H1 (cell line): Measurements from ENCODE around the gene CYBA. TPM values are rescaled to one million over a fixed set of nuclear protein-coding genes. Genes with fewer than 3 reads are reported as not detected.

ENCODE experiments used
- CTCF ChIA-PET: fragments of 300-600 bp; sonication (Branson Sonifier 250); formaldehyde crosslinking; loops from one replicate; lab custom pipeline; 2021; ENCODE audit not compliant: partially characterized antibody; lab: Charles Lee
- POLR2A ChIA-PET: fragments of 300-600 bp; sonication (Branson Sonifier 250); formaldehyde crosslinking; loops from one replicate; lab custom pipeline; 2021; ENCODE audit warnings: inconsistent platforms; ENCODE audit not compliant: partially characterized antibody; lab: Charles Lee
- DNase-seq, 2 experiments: peaks; one replicate each; pipeline versions ENCODE4 v3.0.0 to v3.0.0-alpha.2; 2010 to 2022; ENCODE audit warnings: low spot score in 2 of 2, low read depth in 1 of 2, mixed read lengths in 1 of 2
- FAIRE-seq: peaks from 2 replicates; lab custom pipeline; 2011; peaks lifted over from hg19 to GRCh38; lab: Jason Lieb, UNC
- H2AFZ ChIP-seq: 2 replicates; pipeline ENCODE4 v1.8.1; 2012; ENCODE audit warnings: low read length, inconsistent platforms
- H2AK5ac ChIP-seq: 2 replicates; pipeline ENCODE4 v1.6.1; 2013; ENCODE audit warnings: low read depth, low read length
- H2BK120ac ChIP-seq: replicated peaks from 2 replicates; pipeline ENCODE3; 2013; ENCODE audit warnings: low read depth, low read length, inconsistent platforms
- H2BK12ac ChIP-seq: 2 replicates; pipeline ENCODE4 v1.6.1; 2013; ENCODE audit warnings: low read depth, low read length
- H2BK15ac ChIP-seq: 2 replicates; pipeline ENCODE4 v1.6.1; 2013; ENCODE audit warnings: low read length
- H2BK20ac ChIP-seq: 2 replicates; pipeline ENCODE4 v1.6.1; 2013; ENCODE audit warnings: low read length
- H2BK5ac ChIP-seq: 2 replicates; pipeline ENCODE4 v1.6.1; 2013; ENCODE audit warnings: low read depth, low read length
- H3K14ac ChIP-seq: 2 replicates; pipeline ENCODE4 v1.6.1; 2013; ENCODE audit warnings: inconsistent platforms; ENCODE audit not compliant: insufficient read length
- H3K18ac ChIP-seq: 2 replicates; pipeline ENCODE4 v1.6.1; 2013; ENCODE audit warnings: low read length; ENCODE audit errors: extremely low read depth
- H3K23ac ChIP-seq: 2 replicates; pipeline ENCODE4 v1.6.1; 2013; ENCODE audit warnings: inconsistent platforms; ENCODE audit not compliant: insufficient read length
- H3K23me2 ChIP-seq: 2 replicates; pipeline ENCODE4 v1.6.1; 2013; ENCODE audit warnings: low read depth, low read length
- H3K27ac ChIP-seq: 2 replicates; pipeline ENCODE4 v1.6.1; 2011; ENCODE audit warnings: low read depth, low read length, inconsistent platforms
- H3K27me3 ChIP-seq, 4 experiments: replicated peaks in 1 of 4; 1 replicate in 1 of 4; 2 replicates in 3 of 4; pipeline versions ENCODE4 v1.6.1 to v1.8.1; 2011 to 2013; ENCODE audit warnings: low read length in 3 of 4, mild to moderate bottlenecking in 3 of 4, inconsistent platforms in 2 of 4, mixed read lengths in 2 of 4, moderate library complexity in 1 of 4; ENCODE audit not compliant: control insufficient read depth in 3 of 4, insufficient read depth in 3 of 4; ENCODE audit errors: extremely low read depth in 1 of 4
- H3K36me3 ChIP-seq, 4 experiments: 2 replicates each; pipeline versions ENCODE4 v1.6.1 to v1.8.1; 2011 to 2013; ENCODE audit warnings: mild to moderate bottlenecking in 4 of 4, low read length in 3 of 4, moderate library complexity in 2 of 4, control low read depth in 1 of 4, inconsistent platforms in 1 of 4; ENCODE audit not compliant: insufficient read depth in 4 of 4, control insufficient read depth in 2 of 4
- H3K4ac ChIP-seq: replicated peaks from 2 replicates; pipeline ENCODE3; 2013; ENCODE audit warnings: low read length, low read depth, mixed read lengths, inconsistent platforms; ENCODE audit not compliant: insufficient read length
- H3K4me1 ChIP-seq, 4 experiments: replicated peaks in 1 of 4; 1 replicate in 1 of 4; 2 replicates in 3 of 4; pipeline versions ENCODE4 v1.6.1 to v1.8.1; 2011 to 2013; ENCODE audit warnings: low read length in 3 of 4, inconsistent platforms in 2 of 4, mixed read lengths in 1 of 4; ENCODE audit not compliant: insufficient read depth in 4 of 4, control insufficient read depth in 3 of 4
- H3K4me2 ChIP-seq, 2 experiments: 2 replicates each; pipeline versions ENCODE4 v1.6.1 to v1.8.1; 2011 to 2013; ENCODE audit warnings: low read depth in 2 of 2, low read length in 2 of 2, control low read depth in 1 of 2, inconsistent platforms in 1 of 2, mild to moderate bottlenecking in 1 of 2; ENCODE audit not compliant: insufficient read depth in 1 of 2
- H3K4me3 ChIP-seq, 4 experiments: fragments of 200-600, 300-600 bp in 1 of 4; sonication (generic), shearing (Covaris generic), sonication (Bioruptor Twin) in 1 of 4; 2 replicates each; pipeline versions ENCODE4 v1.5.1 to v1.8.1; 2011 to 2016; ENCODE audit warnings: low read length in 4 of 4, low read depth in 3 of 4, control low read depth in 2 of 4, inconsistent platforms in 2 of 4, mild to moderate bottlenecking in 2 of 4, mixed read lengths in 1 of 4, moderate library complexity in 1 of 4; ENCODE audit not compliant: insufficient read depth in 2 of 4; ENCODE audit errors: extremely low read depth in 1 of 4
- H3K56ac ChIP-seq: replicated peaks from 2 replicates; pipeline ENCODE3; 2013; ENCODE audit warnings: low read depth, mild to moderate bottlenecking, mixed read lengths, low read length, inconsistent platforms; ENCODE audit not compliant: insufficient read length
- H3K79me1 ChIP-seq: 2 replicates; pipeline ENCODE4 v1.6.1; 2013; ENCODE audit warnings: low read depth, low read length, control low read depth
- H3K79me2 ChIP-seq, 2 experiments: 2 replicates each; pipeline versions ENCODE4 v1.6.1 to v1.8.1; 2012 to 2013; ENCODE audit warnings: low read length in 2 of 2, mild to moderate bottlenecking in 2 of 2, inconsistent platforms in 1 of 2; ENCODE audit not compliant: insufficient read depth in 2 of 2, control insufficient read depth in 1 of 2
- H3K9ac ChIP-seq, 4 experiments: replicated peaks in 1 of 4; 1 replicate in 1 of 4; 2 replicates in 3 of 4; pipeline versions ENCODE4 v1.6.1 to v1.8.1; 2011 to 2013; ENCODE audit warnings: low read depth in 3 of 4, low read length in 3 of 4, control low read depth in 2 of 4, mild to moderate bottlenecking in 2 of 4, moderate library complexity in 2 of 4, inconsistent platforms in 1 of 4; ENCODE audit errors: extremely low read depth in 1 of 4
- H3K9me3 ChIP-seq, 2 experiments: 2 replicates each; pipeline versions ENCODE4 v1.6.1 to v1.8.1; 2012 to 2013; ENCODE audit warnings: mild to moderate bottlenecking in 2 of 2, moderate library complexity in 2 of 2, control low read depth in 1 of 2, inconsistent platforms in 1 of 2, low read depth in 1 of 2, low read length in 1 of 2, mixed read lengths in 1 of 2; ENCODE audit not compliant: insufficient read depth in 2 of 2
- H4K20me1 ChIP-seq, 2 experiments: replicated peaks in 1 of 2; 2 replicates each; pipeline versions ENCODE3 to v1.8.1; 2011 to 2013; ENCODE audit warnings: inconsistent platforms in 2 of 2, low read length in 2 of 2, mild to moderate bottlenecking in 1 of 2; ENCODE audit not compliant: insufficient read depth in 2 of 2, control insufficient read depth in 1 of 2
- H4K5ac ChIP-seq: 2 replicates; pipeline ENCODE4 v1.6.1; 2013; ENCODE audit warnings: low read length, low read depth, mixed read lengths, inconsistent platforms; ENCODE audit not compliant: insufficient read length
- H4K8ac ChIP-seq: 2 replicates; pipeline ENCODE4 v1.8.0; 2013; ENCODE audit warnings: mild to moderate bottlenecking, moderate library complexity, low read length, inconsistent platforms; ENCODE audit not compliant: insufficient read depth; ENCODE audit errors: extremely low read depth
- H4K91ac ChIP-seq: replicated peaks from 2 replicates; pipeline ENCODE3; 2013; ENCODE audit warnings: low read length, mixed read lengths, inconsistent platforms; ENCODE audit not compliant: insufficient read length
- CBX5 ChIP-seq: fragments of 300-800, 300-1000 bp; sonication (generic); IDR thresholded peaks from 2 replicates; pipeline ENCODE4 v1.7.1; 2016; ENCODE audit warnings: antibody characterized with exemption, low read length, low read depth
- CREB1 ChIP-seq: IDR thresholded peaks from 2 replicates; pipeline ENCODE4 v1.6.1; 2012; ENCODE audit warnings: inconsistent platforms
- CTCF ChIP-seq, 3 experiments: IDR thresholded peaks; 1 replicate in 2 of 3; 2 replicates in 1 of 3; pipeline versions ENCODE4 v1.5.1 to v1.6.1; 2011; ENCODE audit warnings: low read length in 3 of 3, mild to moderate bottlenecking in 3 of 3, inconsistent platforms in 2 of 3, low read depth in 1 of 3, moderate library complexity in 1 of 3; ENCODE audit not compliant: insufficient read depth in 1 of 3; ENCODE audit errors: control extremely low read depth in 1 of 3
- RBBP5 ChIP-seq: IDR thresholded peaks from 2 replicates; pipeline ENCODE4 v1.7.1; 2012; ENCODE audit warnings: low read depth, mild to moderate bottlenecking, inconsistent platforms, low read length, moderate library complexity, borderline replicate concordance
- SRF ChIP-seq: IDR thresholded peaks from 2 replicates; pipeline ENCODE4 v1.6.1; 2011; ENCODE audit warnings: mild to moderate bottlenecking, low read depth, low read length, moderate library complexity
- YY1 ChIP-seq: IDR thresholded peaks from 2 replicates; pipeline ENCODE4 v1.6.1; 2011; ENCODE audit warnings: low read depth, mild to moderate bottlenecking, low read length
- WGBS, 2 experiments: shearing (Covaris generic) in 1 of 2; methylation state at CpG; one replicate each; pipeline versions ENCODE4 v1.1.6 to v1.1.7; 2013 to 2015; ENCODE audit warnings: low lambda C conversion rate in 2 of 2, mixed read lengths in 2 of 2, inconsistent platforms in 1 of 2, low coverage in 1 of 2, missing lambda C conversion rate in 1 of 2; ENCODE audit not compliant: insufficient replicate concordance in 2 of 2, insufficient coverage in 1 of 2, insufficient read length in 1 of 2; ENCODE audit errors: extremely low coverage in 1 of 2, missing lambda C conversion rate in 1 of 2; 5-methylcytosine and 5-hydroxymethylcytosine counted together
- polyA plus RNA-seq, 7 experiments: library from polyadenylated mRNA; depleted of rRNA in 3 of 7; stranded (reverse) in 5 of 7; unstranded in 2 of 7; fragments of >200 nt in 5 of 7; fragments of 200-250 nt in 2 of 7; gene quantifications; 1 replicate in 5 of 7; 2 replicates in 1 of 7; 4 replicates in 1 of 7; pipeline versions ENCODE4 v1.2.1 to v1.2.3, GENCODE V29; 2011 to 2013; ENCODE audit warnings: missing spikeins in 2 of 7, mixed read lengths in 2 of 7
- total RNA-seq: library from RNA; stranded (reverse); fragmentation: NEBNext Ultra II Directional; extraction: Animal tissue kit (Norgen Biotek cat#: 25700); gene quantifications from 2 replicates; pipeline ENCODE4 v1.2.1, GENCODE V29; 2021

Gene CYBA
- total and polyA plus RNA-seq, 2 of the 8 experiments (the other 6 are each of a cell fraction or from before 2014, with no cell fraction given) = 136 to 254 TPM

- Histone ChIP-seq H3K4me1 (peaks cover 0 to 3% (median 0%) of the 10 kb centered on the region in 4 experiments; a peak in 3 of 7 replicates), H3K4me2 (no peak overlapping the region), H3K23me2 (no peaks in the 10 kb centered on the region), H3K36me3 (peaks cover 15 to 36% (median 32%) of the 10 kb centered on the region in 4 experiments), H2BK5ac (no peak overlapping the region), H2BK15ac (no peak overlapping the region), H2AK5ac (no peak overlapping the region), H2AFZ (no peak overlapping the region), H3K9me3 (no peaks in the 10 kb centered on the region), H3K79me2 (peaks cover 0 to 8% of the 10 kb centered on the region in 2 experiments; a peak in 2 of 4 replicates), H3K23ac (no peak overlapping the region), H3K4me3 (no peak overlapping the region), H3K27ac (no peak overlapping the region), H3K79me1 (peaks cover 3% of the 10 kb centered on the region; the same call in 1 of the 2 replicates), H4K8ac (no peak overlapping the region), H4K5ac (no peak overlapping the region), H3K14ac (no peak overlapping the region), H3K9ac (no peak overlapping the region), H3K56ac (no peak overlapping the region), H4K20me1 (peaks cover 6 to 15% of the 10 kb centered on the region in 2 experiments), H4K91ac (no peak overlapping the region), H2BK12ac (no peak overlapping the region), H3K27me3 (no peaks in the 10 kb centered on the region), H2BK20ac (no peak overlapping the region), H3K18ac (no peak overlapping the region), H2BK120ac (no peak overlapping the region), H3K4ac (no peak overlapping the region)
- TF ChIP-seq CTCF (IDR thresholded peaks at IDR 0.05; ENCODE audit: control extremely low read depth in 1 of 3, insufficient read depth in 1 of 3, low read depth in 1 of 3, low read length in 3 of 3) (no peak), CREB1 (no peak), SRF (no peak), RBBP5 (no peak), YY1 (no peak), CBX5 (no peak)
- ChIA-PET POLR2A (interaction anchor here (1.3 kb wide), 1 partner anchor 8 kb away, joined by 4 read pairs; no protein-coding TSS in a partner anchor), CTCF (interaction anchor here (0.9 to 3.3 kb wide), 3 partner anchors 11 to 32 kb away, joined by 3 to 17 read pairs (median 3); no protein-coding TSS in a partner anchor)
- DNase-seq (no peak), FAIRE-seq (no peak)
- WGBS, 2 experiments = 91% methylated on average over 14 of the region's 14 CpGs; no CpG with 5 or more reads in 1 of the 2 experiments
Observed at GRCh38 chr16:88599092-88599733, 51.6 kb downstream of the CYBA start.
